ENCODE data around the gene DOLPP1. TPM values are rescaled to one million over a fixed set of nuclear protein-coding genes. Genes with fewer than 3 reads are reported as not detected.

Gene DOLPP1
- total RNA-seq, 2 donors from 2014 or later = 5.3 to 8.0 TPM

DNA sequence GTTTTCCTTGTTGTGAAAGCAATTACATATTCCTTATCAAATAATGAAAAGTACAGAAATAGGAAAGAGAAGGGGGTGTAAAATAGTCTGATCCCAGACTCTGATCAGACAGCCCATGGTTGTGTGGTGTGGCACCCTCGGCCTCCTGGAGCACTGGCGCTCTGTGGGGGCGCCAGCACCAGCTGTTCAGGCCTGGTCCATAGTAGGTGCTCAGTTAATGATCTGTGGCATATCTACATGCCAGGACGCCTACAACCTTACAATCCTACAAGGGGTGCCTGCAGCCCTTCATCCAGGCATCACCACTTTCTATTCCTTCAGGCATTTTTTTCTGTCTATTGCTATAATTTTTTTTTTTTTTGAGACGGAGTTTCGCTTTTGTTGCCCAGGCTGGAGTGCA is 27.9 kb upstream of the DOLPP1 start:
- Mint-ChIP-seq H3K36me3 (ENCODE audit: low read depth) (peaks cover 4% of the 10 kb centered on the region), H3K27me3 (no peaks in the 10 kb centered on the region), H3K4me1 (peaks cover 3% of the 10 kb centered on the region), H3K4me3 (no peak overlapping the region), H3K27ac (no peak overlapping the region)
- ATAC-seq = no peak
- no peaks in the 10 kb centered on the region for H3K9me3 ChIP-seq (ENCODE audit: control insufficient read depth, low read length, poor library complexity, severe bottlenecking)
- no peak for DNase-seq

DNA sequence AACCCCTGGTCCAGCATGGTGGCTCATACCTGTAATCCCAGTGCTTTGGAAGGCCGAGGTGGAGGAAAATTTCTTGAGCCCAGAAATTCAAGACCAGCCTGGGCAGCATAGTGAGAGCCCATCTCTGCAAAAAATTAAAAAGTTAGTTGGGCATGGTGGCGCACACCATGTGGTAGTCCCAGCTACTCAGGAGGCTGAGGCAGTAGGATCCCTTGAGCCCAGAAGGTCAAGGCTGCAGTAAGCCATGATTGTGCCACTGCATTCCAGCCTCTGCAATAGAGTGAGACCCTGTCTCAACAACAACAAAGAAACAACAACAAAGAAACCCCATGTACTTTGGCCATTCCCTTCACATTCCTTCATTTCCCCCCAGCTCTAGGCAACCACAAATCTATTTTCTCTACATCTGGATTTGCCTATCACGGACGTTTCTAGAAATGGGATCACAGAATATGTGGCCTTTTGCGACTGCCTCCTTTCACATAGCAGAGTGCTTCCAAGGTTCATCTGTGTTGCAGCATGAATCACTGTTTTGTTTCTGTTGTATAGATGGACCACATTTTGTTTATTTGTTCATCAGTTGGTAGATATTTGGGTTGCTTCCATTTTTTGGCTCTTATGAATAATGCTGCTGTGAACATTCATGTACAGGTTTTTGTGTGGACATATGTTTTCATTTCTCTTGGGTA is 26.6 kb upstream of the DOLPP1 start:
- H3K4me1 Mint-ChIP-seq = peaks cover 3% of the 10 kb centered on the region
- ATAC-seq = no peak
- no peaks in the 10 kb centered on the region for H3K9me3 ChIP-seq (ENCODE audit: control insufficient read depth, low read length, poor library complexity, severe bottlenecking)
- H3K36me3 Mint-ChIP-seq (ENCODE audit: low read depth) = peaks cover 4% of the 10 kb centered on the region
- H3K4me3 Mint-ChIP-seq = no peak overlapping the region
- no peaks in the 10 kb centered on the region for H3K27me3 Mint-ChIP-seq
- no peak overlapping the region for H3K27ac Mint-ChIP-seq
- no peak for DNase-seq

DNA sequence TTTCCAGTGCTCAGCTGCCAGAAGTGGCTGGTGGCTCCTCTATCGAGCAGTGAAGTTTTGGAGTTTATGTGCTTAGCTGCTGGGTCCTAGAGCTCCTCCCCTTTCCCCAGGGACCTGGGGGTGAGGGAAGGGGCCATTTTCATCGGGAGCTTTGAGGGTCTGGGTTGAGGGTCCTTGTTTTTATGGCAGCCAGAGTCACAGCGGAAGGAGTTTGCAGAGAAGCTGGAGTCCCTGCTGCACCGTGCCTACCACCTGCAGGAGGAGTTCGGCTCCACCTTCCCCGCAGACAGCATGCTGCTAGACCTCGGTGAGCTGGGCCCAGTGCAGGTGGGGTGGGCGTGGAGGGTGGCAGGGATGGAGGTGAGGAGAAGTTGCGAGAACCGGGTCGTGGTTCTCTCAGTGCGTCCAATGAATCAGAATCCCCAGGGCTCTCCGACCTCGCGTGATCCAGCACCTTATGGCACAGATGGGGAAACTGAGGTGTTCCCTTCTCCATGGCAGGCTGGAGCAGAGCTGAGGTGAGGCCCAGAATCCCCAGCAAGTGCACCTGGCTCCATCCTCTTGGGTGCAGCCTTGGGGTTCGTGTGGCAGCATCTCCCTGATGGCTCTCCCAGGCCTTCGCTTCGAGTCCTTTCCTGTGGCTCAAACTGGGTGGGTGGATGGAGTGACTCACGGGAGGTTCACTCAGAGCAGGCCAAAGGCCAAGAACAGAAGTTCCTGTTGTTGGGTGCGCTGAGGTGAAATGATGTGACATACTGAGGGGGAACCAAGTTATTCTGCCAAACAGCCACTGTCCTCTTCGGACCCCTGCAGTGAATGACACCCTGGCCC is 21.7 kb upstream of the DOLPP1 start:
- no peaks in the 10 kb centered on the region for H3K9me3 ChIP-seq (ENCODE audit: control insufficient read depth, low read length, poor library complexity, severe bottlenecking)
- ATAC-seq = no peak
- peaks cover 4% of the 10 kb centered on the region for H3K36me3 Mint-ChIP-seq (ENCODE audit: low read depth)

DNA sequence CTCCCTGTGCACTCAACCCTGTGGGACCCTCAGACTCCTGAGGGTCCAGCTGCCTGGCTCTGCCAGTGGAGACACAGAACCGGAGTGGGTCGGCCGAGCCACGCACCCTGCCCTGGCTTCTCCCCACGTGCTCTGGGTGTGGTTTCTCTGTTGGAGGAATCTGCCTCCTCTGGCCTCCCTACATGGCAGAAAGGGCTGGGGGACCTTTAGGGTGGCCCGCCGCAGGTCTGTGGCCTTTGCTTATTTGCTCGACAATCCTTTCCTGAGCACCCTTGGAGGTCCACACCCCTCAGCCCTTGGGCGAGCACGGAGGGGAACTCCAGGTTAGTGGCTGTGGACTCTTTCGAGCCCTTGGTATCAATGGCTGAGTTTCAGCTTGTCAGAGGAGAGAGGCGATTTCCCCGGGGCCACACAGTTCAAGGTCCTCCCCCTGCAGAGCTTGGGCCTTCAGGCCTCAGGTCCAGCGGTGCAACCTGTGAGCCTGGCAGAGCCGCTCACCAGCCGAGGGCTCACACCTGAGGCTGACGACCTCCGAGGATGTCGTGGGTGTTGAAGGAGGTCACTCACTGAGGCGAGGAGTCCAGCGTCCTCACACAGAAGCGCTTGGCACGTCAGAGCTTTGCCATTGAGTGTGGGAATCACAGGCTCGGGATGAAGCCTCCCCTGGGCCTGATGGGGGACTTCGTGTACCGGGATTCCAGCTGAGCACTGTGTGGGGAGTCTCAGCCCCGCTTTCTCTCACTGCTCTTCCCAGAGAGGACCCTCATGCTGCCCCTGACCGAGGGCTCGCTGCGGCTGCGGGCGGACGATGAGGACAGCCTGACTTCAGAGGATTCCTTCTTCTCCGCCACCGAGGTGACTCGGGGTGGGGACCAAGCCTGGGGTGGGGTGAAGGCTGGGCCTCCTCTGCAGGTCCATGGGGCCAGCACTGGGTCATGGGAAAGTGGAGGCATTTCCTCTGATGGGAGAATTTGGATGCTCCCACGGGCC is 20.8 kb upstream of the DOLPP1 start:
- H3K27me3 Mint-ChIP-seq = no peaks in the 10 kb centered on the region
- H3K4me3 Mint-ChIP-seq = no peak overlapping the region

More for the DNA sequence above, 21.7 kb upstream of the DOLPP1 start:
- Mint-ChIP-seq H3K4me3 (no peak overlapping the region), H3K27ac (no peak overlapping the region), H3K4me1 (peaks cover 3% of the 10 kb centered on the region), H3K27me3 (no peaks in the 10 kb centered on the region)
- DNase-seq = no peak

DNA sequence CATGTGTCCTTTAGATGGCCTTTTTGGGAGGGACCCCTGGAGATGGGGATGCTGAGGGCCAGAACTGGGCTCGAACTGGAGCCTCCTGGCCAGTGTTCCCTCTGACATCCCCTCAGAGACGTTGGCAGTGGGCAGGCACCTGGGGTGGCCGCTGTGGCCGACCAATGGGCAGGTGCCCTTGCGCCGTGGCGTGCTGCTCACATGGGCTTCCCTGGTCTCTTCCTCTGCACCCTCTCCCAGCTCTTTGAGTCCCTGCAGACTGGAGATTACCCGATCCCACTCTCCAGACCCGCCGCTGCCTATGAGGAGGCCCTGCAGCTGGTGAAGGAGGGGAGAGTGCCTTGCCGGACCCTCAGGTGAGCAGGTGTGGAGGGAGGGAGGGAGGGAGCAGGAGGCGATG is 19.9 kb upstream of the DOLPP1 start:
- Mint-ChIP-seq H3K4me3 (no peak overlapping the region), H3K4me1 (no peaks in the 10 kb centered on the region), H3K27me3 (no peaks in the 10 kb centered on the region), H3K27ac (no peak overlapping the region), H3K36me3 (ENCODE audit: low read depth) (peaks cover 3% of the 10 kb centered on the region)
- no peak for ATAC-seq
- no peak for DNase-seq
- H3K9me3 ChIP-seq (ENCODE audit: control insufficient read depth, low read length, poor library complexity, severe bottlenecking) = no peaks in the 10 kb centered on the region

More for the DNA sequence above, 20.8 kb upstream of the DOLPP1 start:
- H3K36me3 Mint-ChIP-seq (ENCODE audit: low read depth) = no peaks in the 10 kb centered on the region
- H3K4me1 Mint-ChIP-seq = no peaks in the 10 kb centered on the region
- no peak for ATAC-seq
- no peaks in the 10 kb centered on the region for H3K9me3 ChIP-seq (ENCODE audit: control insufficient read depth, low read length, poor library complexity, severe bottlenecking)
- H3K27ac Mint-ChIP-seq = no peak overlapping the region
- DNase-seq = no peak

DNA sequence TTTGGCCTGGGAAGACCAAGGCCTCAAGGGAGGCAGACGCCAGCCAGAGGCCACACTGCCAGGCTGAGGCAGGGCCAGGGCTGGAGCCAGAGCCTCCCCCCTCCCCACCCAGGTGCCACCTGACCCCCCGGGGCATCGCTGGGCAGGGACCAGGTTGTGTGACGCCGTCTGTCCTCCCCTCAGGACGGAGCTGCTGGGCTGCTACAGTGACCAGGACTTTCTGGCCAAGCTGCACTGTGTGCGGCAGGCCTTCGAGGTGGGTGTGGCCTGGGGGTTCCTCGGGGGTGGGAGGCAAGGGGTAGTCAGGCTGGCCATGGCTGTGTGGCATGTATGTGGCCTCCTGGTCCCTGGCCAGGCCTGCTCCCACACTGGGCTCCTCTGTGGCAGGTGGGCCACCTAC is 17.9 kb upstream of the DOLPP1 start:
- no peak overlapping the region for H3K27ac Mint-ChIP-seq
- peaks cover 3% of the 10 kb centered on the region for H3K36me3 Mint-ChIP-seq (ENCODE audit: low read depth)
- no peak overlapping the region for H3K4me3 Mint-ChIP-seq
- DNase-seq (no peak), ATAC-seq (no peak)
- H3K27me3 Mint-ChIP-seq = no peaks in the 10 kb centered on the region
- H3K9me3 ChIP-seq (ENCODE audit: control insufficient read depth, low read length, poor library complexity, severe bottlenecking) = no peaks in the 10 kb centered on the region
- no peaks in the 10 kb centered on the region for H3K4me1 Mint-ChIP-seq

DNA sequence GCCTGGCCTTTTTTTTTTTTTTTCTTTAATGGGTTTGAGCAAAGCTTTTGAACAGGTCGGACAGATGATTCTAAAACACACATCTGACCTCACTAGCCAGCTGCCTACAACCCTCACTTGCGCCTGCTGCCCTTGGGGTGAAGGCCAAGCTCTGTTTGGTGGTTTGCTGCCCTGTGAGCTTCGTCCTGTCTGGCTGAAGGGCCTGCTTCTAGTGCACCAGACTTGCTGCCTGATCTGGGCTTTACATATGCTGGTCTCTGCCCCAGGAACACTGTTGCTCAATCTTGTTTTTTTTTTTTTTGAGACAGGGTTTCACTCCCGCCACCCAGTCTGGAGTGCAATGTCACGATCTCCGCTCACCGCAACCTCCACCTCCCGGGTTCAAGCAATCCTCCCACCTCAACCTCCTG is 16.4 kb upstream of the DOLPP1 start:
- Mint-ChIP-seq H3K27me3 (no peaks in the 10 kb centered on the region), H3K36me3 (ENCODE audit: low read depth) (peaks cover 3% of the 10 kb centered on the region), H3K4me3 (no peak overlapping the region), H3K27ac (peak overlapping the region; percentile 62), H3K4me1 (peaks cover 9% of the 10 kb centered on the region)
- ATAC-seq = no peak
- no peaks in the 10 kb centered on the region for H3K9me3 ChIP-seq (ENCODE audit: control insufficient read depth, low read length, poor library complexity, severe bottlenecking)
- DNase-seq = no peak

DNA sequence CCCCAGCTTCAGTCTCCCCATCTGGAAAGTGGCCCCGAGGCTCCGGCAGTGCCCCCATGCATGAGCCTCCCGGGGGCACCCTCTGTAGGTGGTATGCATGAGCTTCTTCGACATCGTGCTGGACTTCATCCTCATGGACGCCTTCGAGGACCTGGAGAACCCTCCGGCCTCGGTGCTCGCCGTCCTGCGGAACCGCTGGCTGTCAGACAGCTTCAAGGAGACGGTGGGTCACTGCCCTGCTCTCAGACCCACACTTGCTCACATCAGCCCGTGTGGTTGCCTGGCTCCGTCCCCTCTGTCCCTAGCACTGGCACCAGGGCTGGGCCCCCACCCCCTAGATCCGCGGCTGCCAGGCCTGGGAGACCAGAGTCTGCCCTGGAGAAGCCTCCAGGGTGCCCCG is 12.8 kb upstream of the DOLPP1 start:
- Mint-ChIP-seq H3K27ac (peak overlapping the region; percentile 76), H3K4me3 (no peak overlapping the region), H3K36me3 (ENCODE audit: low read depth) (peaks cover 3% of the 10 kb centered on the region), H3K27me3 (no peaks in the 10 kb centered on the region), H3K4me1 (peaks cover 21% of the 10 kb centered on the region)
- ATAC-seq (no peak), DNase-seq (no peak)
- no peaks in the 10 kb centered on the region for H3K9me3 ChIP-seq (ENCODE audit: control insufficient read depth, low read length, poor library complexity, severe bottlenecking)

DNA sequence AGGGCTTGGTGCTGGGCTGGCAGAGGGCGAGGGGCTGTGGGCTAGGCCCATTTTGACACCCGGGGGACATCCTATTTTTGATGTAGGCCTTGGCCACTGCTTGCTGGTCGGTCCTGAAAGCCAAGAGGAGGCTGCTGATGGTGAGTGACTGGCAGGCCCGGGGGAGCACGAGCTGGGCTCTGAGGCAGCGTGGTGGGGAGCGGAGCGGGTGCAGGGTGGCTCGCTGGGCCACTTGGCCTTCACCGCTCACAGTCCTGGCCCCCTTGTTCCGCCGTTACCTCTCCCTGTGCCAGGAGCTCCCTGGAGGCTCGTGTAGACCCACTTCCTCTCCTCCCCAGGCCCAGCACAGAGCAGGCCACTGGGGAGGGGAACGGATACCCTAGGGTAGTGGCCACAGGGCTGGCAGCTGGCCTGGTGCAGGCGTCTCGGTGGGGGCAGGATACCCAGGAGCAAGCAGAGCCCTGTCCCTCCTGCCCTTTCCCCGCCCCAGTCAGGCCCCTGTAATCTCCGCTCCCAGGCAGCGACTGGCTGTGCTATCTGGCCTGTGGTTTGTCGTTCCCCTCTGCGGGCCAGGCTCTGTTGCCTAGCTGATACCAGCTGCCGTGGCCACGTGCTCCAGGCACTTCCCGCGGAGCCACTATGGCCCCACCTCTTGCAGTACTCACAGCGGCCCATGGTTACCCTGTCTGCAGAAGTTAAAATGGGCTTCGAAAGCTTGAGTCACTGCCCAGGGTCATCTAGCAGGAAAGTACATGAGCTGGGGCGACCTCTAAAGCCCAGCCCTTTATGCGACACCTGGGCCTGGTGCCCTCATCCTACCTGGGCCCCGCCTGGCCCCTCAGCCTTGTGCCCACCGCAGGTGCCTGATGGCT is 11.7 kb upstream of the DOLPP1 start:
- Mint-ChIP-seq H3K4me3 (peak overlapping the region; percentile 83), H3K4me1 (peaks cover 29% of the 10 kb centered on the region), H3K27ac (peak overlapping the region; percentile 76), H3K36me3 (ENCODE audit: low read depth) (peaks cover 3% of the 10 kb centered on the region), H3K27me3 (no peaks in the 10 kb centered on the region)
- ATAC-seq (peak; percentile 90), DNase-seq (peak; percentile 35 to 43 (median 41))
- no peaks in the 10 kb centered on the region for H3K9me3 ChIP-seq (ENCODE audit: control insufficient read depth, low read length, poor library complexity, severe bottlenecking)

DNA sequence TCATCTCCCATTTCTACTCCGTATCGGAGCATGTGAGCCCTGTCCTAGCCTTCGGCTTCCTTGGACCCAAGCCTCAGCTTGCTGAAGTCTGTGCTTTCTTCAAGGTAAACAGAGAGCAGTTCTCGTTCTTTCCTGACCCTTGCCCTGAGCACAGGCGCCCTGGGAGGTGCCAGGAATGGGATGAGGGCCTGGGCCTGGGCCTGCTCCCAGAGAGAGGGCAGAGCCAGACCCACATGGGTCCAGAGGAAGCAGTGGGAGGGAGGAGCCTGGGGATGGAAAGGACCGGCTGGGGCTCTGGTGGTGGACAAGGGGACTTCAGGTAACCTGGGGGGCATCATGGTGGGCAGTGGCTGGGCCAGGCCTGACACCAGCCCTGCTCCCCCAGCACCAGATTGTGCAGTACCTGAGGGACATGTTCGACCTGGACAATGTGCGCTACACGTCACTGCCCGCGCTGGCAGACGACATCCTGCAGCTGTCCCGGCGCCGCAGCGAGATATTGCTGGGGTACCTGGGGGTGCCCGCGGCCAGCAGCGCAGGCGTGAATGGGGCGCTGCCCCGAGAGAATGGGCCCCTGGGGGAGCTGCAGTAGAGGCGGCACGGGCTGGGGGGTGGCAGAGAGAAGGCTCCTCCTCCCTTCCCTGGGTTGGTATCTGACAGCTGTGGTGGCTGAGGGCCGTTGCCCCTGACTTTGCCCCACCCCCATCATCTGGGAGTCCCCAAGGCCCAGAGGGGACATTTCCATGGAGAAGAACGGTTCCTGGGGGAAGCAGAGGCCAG is 10.9 kb upstream of the DOLPP1 start:
- Mint-ChIP-seq H3K36me3 (ENCODE audit: low read depth) (peaks cover 3% of the 10 kb centered on the region), H3K4me1 (peaks cover 30% of the 10 kb centered on the region), H3K27ac (peak overlapping the region; percentile 76), H3K27me3 (no peaks in the 10 kb centered on the region), H3K4me3 (no peak overlapping the region)
- no peaks in the 10 kb centered on the region for H3K9me3 ChIP-seq (ENCODE audit: control insufficient read depth, low read length, poor library complexity, severe bottlenecking)
- DNase-seq (no peak), ATAC-seq (no peak)

DNA sequence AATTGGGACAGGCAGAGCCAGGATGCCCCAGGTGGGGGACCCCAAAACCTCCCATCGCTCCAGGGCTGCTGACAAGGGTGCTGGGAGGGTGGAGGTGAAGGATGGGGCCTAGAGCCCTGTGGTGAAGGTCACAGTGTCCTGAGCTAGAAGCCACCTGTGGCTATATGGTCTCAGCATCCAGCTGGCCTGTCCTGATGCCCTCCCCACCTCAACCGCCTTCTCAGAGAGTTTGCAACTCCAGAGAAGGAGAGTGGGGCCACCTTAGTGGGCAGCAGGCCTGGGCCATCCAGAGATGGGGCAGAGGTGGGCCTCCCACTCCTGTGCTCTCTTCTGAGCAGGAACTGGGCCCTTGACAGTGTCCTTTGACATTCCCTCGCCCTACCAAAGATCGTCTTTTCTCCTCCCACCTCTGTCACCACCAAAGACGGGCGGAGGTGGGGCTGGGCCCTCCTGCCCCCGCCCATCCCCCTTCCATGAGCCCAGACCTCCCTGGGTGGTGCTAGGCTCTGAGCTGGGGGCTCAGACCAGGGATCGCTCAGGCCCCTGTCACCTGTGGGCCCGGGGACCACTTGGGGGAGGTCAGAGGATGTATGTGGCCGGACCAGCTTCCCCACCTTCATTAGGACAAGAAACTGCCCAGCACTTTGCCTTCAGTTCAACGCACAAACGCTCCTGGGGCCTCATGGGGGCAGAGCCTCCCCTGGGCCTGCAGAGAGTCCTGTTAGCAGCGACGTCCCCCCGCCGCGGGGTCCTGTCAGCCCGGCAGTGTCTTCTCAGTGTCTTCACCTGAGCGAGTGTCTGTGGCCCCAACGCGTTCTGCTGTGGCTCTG is 10.0 kb upstream of the DOLPP1 start:
- Mint-ChIP-seq H3K27me3 (no peaks in the 10 kb centered on the region), H3K4me1 (peaks cover 33% of the 10 kb centered on the region), H3K36me3 (ENCODE audit: low read depth) (no peaks in the 10 kb centered on the region), H3K4me3 (no peak overlapping the region), H3K27ac (peak overlapping the region; percentile 56)
- ATAC-seq (no peak), DNase-seq (no peak)
- H3K9me3 ChIP-seq (ENCODE audit: control insufficient read depth, low read length, poor library complexity, severe bottlenecking) = no peaks in the 10 kb centered on the region
